Activated naive CD8-positive, alpha-beta T cell treated with anti-CD3 and anti-CD28 coated beads, Interleukin-2, amount 50 U/mL, for 16 hours (primary cell): ENCODE data around the gene PLCH2.

Experiments
- DNase-seq: peaks from one replicate; pipeline ENCODE4 v3.0.0-alpha.2; 2020; ENCODE audit warnings: low read depth, low spot score

PLCH2 gene

DNA sequence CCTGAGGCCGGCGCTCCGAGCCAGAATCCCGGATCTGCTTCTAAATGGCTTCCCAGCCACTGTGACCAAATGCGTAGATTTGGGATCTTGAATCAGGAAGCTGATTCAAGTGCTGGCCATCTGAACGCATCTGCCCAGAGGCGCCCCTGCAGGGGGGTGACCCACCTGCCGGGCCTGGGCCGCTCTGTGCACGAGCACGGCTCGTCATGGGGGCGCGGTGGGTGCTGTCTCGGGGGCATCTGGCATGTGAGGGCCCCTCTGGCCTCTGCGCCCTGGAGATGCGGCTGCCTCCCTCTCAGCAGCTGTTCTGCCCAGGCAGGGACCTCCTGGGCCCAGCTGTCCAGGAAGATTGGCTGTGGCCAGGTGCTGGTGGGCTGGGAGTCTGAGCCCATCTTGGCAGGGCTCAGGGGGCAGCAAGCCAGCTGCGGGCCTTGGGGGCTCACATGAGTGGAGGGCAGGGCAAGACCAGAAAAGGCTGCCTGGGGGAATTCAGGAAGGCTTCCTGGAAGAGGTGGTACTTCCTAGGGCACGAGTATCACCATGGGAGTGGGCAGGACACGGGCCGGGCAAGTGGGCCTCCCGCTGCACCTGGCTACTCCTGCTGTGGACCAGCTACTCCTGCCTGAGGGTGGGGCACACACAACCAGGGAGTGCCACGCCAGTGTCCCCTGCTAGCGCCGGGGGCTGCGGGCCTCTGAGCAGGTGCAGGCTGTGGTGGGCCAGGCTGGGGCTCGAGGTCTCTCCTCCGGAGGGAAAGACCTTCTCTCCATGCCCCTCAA, 25.1 kb downstream of the PLCH2 start:
- DNase-seq, result no peak

DNA sequence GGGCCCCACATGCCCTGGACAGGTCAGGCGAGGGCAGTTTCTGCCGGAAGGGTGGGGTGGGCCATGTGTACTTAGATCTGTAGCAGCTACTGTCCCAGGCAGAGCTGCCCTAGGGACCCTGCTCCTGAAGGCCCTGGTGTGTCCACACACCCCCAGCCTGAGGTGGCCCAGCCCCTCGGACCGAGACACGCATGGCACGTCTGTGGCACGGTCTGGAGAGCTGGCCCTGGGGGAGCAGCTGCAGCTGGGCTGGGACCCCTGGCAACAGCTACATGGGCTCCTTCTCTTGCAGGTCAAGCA, 25.7 kb downstream of the PLCH2 start:
- DNase-seq, result no peak

DNA sequence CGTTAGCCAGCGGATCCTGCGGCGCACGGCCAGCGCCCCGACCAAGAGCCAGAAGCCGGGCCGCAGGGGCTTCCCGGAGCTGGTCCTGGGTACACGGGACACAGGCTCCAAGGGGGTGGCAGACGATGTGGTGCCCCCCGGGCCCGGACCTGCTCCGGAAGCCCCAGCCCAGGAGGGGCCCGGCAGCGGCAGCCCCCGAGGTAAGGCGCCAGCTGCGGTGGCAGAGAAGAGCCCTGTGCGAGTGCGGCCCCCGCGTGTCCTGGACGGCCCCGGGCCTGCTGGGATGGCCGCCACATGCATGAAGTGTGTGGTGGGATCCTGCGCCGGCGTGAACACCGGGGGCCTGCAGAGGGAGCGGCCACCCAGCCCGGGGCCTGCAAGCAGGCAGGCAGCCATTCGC, 26.1 kb downstream of the PLCH2 start:
- no peak for DNase-seq

DNA sequence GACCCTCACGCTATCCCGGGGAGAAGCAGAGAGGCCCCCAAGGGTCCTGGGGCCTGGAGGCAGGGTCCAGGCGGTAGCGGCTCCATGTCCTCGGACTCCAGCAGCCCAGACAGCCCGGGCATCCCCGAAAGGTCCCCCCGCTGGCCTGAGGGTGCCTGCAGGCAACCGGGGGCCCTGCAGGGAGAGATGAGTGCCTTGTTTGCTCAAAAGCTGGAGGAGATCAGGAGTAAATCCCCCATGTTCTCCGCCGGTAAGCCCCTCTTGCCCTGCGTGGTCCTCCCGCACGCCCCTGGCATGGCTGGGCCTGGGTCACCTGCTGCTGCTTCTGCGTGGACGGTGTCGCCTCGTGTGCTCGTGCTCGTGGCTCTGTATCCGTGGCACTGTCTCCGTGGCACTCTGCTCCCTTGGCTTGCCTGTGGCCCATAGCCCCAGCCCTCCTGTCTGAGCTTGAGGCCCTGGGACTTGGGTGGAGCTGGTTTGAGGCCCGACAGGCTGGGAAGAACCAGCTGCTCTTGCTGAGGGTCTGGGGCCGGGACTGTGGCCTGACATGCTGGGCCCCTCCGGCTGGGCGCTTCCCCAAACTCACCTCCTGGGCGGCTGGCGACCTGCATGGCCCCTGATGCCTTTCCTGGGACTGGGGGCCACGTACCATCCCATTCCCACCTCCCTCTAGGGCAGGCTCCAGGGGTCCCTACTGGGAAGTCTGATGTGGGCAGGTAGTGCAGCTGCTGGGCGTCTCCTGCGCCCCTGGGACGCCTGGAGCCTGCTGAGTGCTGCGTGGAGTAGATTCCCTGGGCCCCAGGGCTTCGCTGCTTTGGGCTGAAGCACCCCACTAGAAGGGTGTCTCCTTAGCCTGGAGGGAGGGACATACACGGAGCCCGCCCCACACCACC, 26.8 kb downstream of the PLCH2 start:
- no peak for DNase-seq

GRCh38 chr1:2503554-2504224, 27.6 kb downstream of the PLCH2 start:
- no peak for DNase-seq

- DNase-seq, result no peak
Measured at GRCh38 chr1:2504225-2504948, 28.3 kb downstream of the PLCH2 start.

DNA sequence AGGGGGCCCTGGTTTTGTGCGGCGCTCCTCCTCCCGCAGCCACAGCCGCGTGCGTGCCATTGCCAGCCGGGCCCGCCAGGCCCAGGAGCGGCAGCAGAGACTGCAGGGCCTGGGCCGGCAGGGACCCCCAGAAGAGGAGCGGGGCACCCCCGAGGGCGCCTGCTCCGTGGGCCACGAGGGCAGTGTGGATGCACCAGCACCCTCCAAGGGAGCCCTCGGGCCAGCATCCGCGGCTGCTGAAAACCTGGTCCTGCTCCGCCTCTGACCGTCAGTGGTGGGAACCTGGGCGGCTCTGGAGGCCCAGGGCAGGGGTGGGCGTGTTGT, 28.8 kb downstream of the PLCH2 start:
- no peak for DNase-seq

GRCh38 chr1:2505461-2505994, 29.4 kb downstream of the PLCH2 start:
- DNase-seq, result no peak

DNA sequence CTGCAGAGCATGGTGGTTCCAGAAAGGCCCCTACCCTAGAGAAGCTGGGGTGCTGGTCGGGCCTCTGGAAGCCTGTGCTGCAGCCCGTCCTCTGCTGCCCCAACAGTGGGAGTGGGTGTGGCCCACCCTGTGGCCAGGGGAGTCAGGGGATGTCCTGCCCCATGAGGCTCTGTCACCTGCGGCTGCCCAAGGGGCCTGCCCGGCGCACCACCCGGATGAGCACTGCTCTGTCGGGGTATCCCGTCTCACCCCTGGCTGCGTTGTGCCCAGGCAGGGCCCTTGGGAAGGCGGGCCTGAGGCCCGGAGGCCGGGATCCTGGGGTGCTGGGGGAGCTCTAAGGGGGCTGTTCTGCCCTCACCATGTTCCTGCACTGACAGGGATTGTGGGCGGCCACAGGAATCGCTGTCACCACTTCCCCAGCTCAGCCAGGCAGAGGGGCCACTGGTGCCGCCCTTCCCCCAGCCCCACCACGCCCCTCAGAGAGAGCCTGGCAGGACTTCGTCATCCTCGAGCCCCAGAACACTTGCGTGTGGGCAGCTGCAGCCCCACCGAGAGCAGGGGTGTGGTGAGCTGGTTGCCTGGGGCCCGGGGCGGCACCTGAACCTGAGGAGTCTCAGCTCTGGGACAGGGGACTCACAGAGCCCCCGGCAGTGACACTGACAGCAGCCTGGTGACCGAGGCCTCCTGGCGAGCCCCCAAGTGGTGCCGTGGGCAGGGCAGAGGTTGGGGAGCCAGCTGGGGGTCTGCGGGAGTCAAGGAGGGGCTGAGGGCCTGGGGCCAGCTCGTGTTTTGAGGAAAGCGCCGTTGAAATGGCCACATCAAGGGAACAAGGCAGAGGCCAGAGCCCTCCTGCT, 30.1 kb downstream of the PLCH2 start:
- no peak for DNase-seq

- DNase-seq, result no peak
Measured at GRCh38 chr1:2506901-2507565, 30.9 kb downstream of the PLCH2 start.

- no peak for DNase-seq
Measured at GRCh38 chr1:2507744-2508155, 31.7 kb downstream of the PLCH2 start.

DNA sequence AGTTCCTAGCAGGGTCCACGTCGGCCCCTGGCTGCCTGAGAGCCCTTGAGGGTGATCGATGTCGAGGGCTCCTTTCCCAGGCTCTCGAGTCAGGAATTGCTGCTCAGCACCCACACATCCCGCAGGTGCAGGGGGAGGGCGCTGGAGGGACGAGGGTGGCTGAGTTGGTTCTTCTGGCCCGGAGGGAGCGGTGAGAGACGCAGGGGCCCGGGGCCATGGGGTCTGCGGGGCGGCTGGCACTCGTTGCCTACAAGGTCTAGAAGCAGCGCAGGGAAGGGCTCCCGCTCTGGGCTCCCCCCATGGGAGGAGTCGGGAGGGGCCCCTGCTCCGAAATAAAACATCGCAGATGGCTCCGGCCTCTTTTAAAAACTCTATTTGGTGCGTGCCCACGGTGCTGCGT, 32.1 kb downstream of the PLCH2 start:
- no peak for DNase-seq

DNA sequence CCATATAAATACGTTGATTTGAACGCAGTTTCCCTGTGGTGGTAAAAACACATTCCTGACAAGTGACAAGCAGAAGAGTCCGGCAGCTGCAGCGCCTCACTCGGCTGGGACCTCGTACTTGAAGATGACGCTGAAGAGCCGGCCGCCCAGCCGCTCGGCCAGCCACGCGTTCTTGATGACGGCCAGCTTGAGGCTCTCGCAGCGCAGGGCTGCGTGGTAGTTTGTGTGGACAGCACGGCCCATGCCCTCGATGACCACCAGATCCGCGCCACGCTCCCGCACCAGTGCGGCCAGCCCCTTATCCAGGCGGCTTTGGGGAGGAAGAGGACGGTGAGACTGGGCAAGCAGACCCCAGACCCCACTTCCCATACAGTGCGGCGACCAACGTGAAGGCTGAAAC, 32.7 kb downstream of the PLCH2 start:
- no peak for DNase-seq

DNA sequence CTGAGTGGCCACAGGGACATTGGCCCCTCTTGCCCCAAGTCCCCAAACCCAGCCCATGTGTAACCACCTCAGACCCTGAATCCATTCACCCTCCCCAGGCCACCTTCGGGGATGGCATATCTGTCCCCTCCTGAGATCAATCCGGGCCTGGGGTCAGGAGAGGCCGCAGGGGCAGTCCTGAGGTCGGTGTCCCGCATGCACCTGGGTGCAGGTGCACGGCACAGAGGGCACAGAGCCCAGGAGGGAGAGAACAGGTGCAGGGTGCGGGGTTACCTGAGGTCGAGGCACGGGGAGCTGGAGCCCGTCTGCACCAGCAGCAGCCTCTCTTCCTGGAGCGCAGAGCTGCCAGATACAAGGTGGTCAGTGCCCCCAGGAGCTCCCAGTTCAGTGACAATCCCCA, 33.5 kb downstream of the PLCH2 start:
- DNase-seq, result no peak

DNA sequence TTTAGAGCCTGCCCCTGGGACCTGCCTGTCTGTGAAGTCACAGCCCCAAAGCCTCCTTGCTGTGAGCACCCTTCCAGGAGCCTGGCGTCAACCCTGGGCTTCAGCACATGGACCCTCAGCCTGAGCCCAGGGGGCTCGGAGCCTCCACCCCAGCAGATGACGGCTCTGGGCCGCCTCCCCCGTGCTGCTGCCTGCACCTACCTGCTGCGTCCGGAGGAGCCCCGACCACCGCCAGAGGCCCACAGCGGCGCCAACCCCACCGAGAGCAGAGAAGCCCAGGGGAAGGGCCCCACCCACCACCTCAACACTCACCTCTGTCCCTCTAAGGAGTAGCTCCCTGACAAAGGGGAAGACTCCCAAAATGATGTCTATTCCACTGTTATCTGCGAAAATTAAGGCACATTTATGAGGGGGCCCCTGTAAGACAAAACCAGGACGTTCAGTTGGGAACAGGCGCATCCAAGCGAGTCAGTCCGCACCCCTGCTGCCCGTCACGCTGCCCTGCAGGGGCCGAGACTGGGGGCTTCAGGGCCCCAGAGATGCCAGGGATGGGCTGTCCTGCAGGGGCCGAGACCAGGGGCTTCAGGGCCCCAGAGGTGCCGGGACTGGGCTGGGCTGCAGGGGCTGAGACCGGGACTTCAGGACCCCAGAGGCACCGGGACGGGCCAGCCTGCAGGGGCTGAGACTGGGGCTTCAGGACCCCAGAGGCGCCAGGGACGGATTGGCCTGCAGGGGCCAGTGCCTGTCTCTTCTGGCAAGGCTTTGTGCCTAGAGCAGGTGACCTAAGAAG, 34.5 kb downstream of the PLCH2 start:
- DNase-seq, result no peak

GRCh38 chr1:2512862-2513421, 36.9 kb downstream of the PLCH2 start:
- no peak for DNase-seq

DNA sequence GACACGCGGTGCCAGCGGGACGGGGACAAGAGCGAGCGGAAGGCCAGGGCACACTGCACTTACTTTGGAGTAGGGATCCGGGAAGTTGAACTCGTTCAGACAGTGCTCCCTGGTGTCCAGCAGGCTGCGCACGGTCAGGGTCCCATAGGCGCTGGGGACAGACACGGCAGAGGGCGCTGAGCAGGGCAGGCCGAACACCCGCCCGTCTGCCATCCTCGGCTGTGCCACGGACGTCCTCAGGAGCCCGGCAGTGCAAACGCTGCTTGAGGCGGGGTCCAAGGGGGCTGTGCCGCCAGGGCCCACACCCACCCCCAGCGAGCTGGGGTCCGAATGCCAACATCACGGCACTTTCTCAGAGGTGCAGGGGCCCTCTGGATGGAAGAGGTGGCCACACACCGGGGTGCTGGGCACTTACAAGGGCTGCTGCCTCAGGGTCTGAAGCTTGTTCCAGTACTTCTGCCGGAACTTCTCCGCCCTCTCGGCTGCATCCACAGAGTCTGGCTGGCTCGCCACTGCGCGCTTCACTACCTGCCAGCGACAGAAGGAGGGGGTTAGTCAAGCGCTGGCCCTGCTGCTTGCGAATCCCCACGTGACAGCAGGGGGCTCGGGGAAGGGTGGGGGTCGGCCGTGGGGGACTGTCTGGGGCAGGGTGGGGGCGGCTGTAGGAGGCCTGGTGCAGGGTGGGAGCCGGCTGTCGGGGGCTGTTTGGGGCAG, 38.0 kb downstream of the PLCH2 start:
- DNase-seq, result no peak
